Endodermal cell (in vitro differentiated cells): ENCODE results near the gene NAA10. TPM values are rescaled to one million over a fixed set of nuclear protein-coding genes. Genes with fewer than 3 reads are reported as not detected.

Source experiments
- DNase-seq: peaks from one replicate; pipeline ENCODE4 v3.0.0-alpha.2; 2017
- H3K27ac ChIP-seq: 2 replicates; pipeline ENCODE4 v1.5.1; 2013; ENCODE audit warnings: mild to moderate bottlenecking, low read depth, low read length, moderate library complexity
- H3K27me3 ChIP-seq: 2 replicates; pipeline ENCODE4 v1.6.1; 2013; ENCODE audit warnings: mild to moderate bottlenecking, low read length, moderate library complexity; ENCODE audit not compliant: insufficient read depth, control insufficient read depth, poor library complexity, severe bottlenecking
- H3K36me3 ChIP-seq: 2 replicates; pipeline ENCODE4 v1.7.0; 2013; ENCODE audit warnings: mild to moderate bottlenecking, low read length, moderate library complexity; ENCODE audit not compliant: control insufficient read depth, insufficient read depth
- H3K4me1 ChIP-seq: one replicate; pipeline ENCODE4 v1.7.0; 2013; ENCODE audit warnings: low read length; ENCODE audit not compliant: control insufficient read depth, insufficient read depth
- H3K4me3 ChIP-seq: 2 replicates; pipeline ENCODE4 v1.5.1; 2013; ENCODE audit warnings: mild to moderate bottlenecking, low read length, moderate library complexity
- H3K9ac ChIP-seq: 2 replicates; pipeline ENCODE4 v1.6.1; 2013; ENCODE audit warnings: mild to moderate bottlenecking, low read length, moderate library complexity; ENCODE audit not compliant: poor library complexity, severe bottlenecking; ENCODE audit errors: extremely low read depth
- H3K9me3 ChIP-seq: 2 replicates; pipeline ENCODE4 v1.6.1; 2013; ENCODE audit warnings: mild to moderate bottlenecking, low read length, moderate library complexity; ENCODE audit not compliant: control insufficient read depth
- H3K27ac Mint-ChIP-seq: 2 replicates; pipeline ENCODE4 v1.8.0; 2020; ENCODE audit warnings: mixed read lengths
- H3K27me3 Mint-ChIP-seq: 2 replicates; pipeline ENCODE4 v1.8.0; 2021; ENCODE audit warnings: mild to moderate bottlenecking, mixed read lengths; ENCODE audit not compliant: insufficient read depth
- H3K36me3 Mint-ChIP-seq: 2 replicates; pipeline ENCODE4 v1.8.0; 2020; ENCODE audit warnings: low read depth, mixed read lengths
- H3K4me1 Mint-ChIP-seq: 2 replicates; pipeline ENCODE4 v1.8.0; 2020; ENCODE audit warnings: mixed read lengths
- H3K4me3 Mint-ChIP-seq: 2 replicates; pipeline ENCODE4 v1.8.0; 2020; ENCODE audit warnings: mild to moderate bottlenecking, moderate library complexity, mixed read lengths
- H3K9me3 Mint-ChIP-seq: 2 replicates; pipeline ENCODE4 v1.8.0; 2020; ENCODE audit warnings: mild to moderate bottlenecking, mixed read lengths
- CTCF ChIP-seq: fragments of 200-600 bp; sonication (generic); conservative IDR thresholded peaks from 2 replicates; pipeline ENCODE4 v1.5.0; 2021; ENCODE audit warnings: antibody characterized with exemption, mild to moderate bottlenecking
- WGBS, 2 experiments: methylation state at CpG; one replicate each; pipeline versions ENCODE4 v1.1.5 to v1.1.7; 2013; ENCODE audit warnings: missing lambda C conversion rate in 2 of 2, mixed read lengths in 1 of 2; ENCODE audit not compliant: insufficient coverage in 1 of 2, insufficient read length in 1 of 2; 5-methylcytosine and 5-hydroxymethylcytosine counted together
- total RNA-seq, 2 donors: library from RNA; stranded (reverse); fragmentation: NEBNext Ultra II Directional in 1 of 2; extraction: Animal tissue kit (Norgen Biotek cat#: 25700) in 1 of 2; gene quantifications; 2 replicates in 1 of 2; 3 replicates in 1 of 2; pipeline ENCODE4 v1.2.1, GENCODE V29; 2021

The NAA10 gene
- total RNA-seq, 2 donors from 2014 or later = 91.6 to 99.3 TPM

- TF ChIP-seq CTCF = no peak
- no peaks in the 10 kb centered on the region for H3K9me3 ChIP-seq
- DNase-seq = peak; percentile 43
- peak overlapping the region; percentile 89 for H3K4me3 ChIP-seq
- peaks cover 4% of the 10 kb centered on the region for H3K36me3 ChIP-seq
- Mint-ChIP-seq H3K4me1 (peaks cover 19% of the 10 kb centered on the region), H3K9me3 (no peaks in the 10 kb centered on the region), H3K4me3 (peak overlapping the region; percentile 96), H3K27me3 (no peaks in the 10 kb centered on the region), H3K27ac (peak overlapping the region; percentile 67), H3K36me3 (no peaks in the 10 kb centered on the region)
- H3K27ac ChIP-seq = peak overlapping the region; percentile 99
- WGBS, 2 experiments = 96 to 100% methylated on average over 4 to 14 of the region's 14 CpGs
- no peaks in the 10 kb centered on the region for H3K27me3 ChIP-seq
- no peak overlapping the region for H3K9ac ChIP-seq
- no peaks in the 10 kb centered on the region for H3K4me1 ChIP-seq
These were observed 39.3 kb upstream of the NAA10 start for GRCh38 chrX:153974003-153974725.

- Mint-ChIP-seq H3K36me3 (peaks cover under 1% of the 10 kb centered on the region), H3K4me3 (peak overlapping the region; percentile 96), H3K27ac (peak overlapping the region; percentile 96), H3K4me1 (peaks cover 22% of the 10 kb centered on the region), H3K9me3 (no peaks in the 10 kb centered on the region), H3K27me3 (no peaks in the 10 kb centered on the region)
- Histone ChIP-seq H3K9ac (peak overlapping the region; percentile 83), H3K36me3 (peaks cover 8% of the 10 kb centered on the region), H3K9me3 (no peaks in the 10 kb centered on the region), H3K4me1 (peaks cover 4% of the 10 kb centered on the region), H3K4me3 (peak overlapping the region; percentile 89), H3K27ac (peak overlapping the region; percentile 99), H3K27me3 (no peaks in the 10 kb centered on the region)
- TF ChIP-seq CTCF = no peak
- WGBS, 2 experiments = 61 to 92% methylated on average over 2 to 12 of the region's 20 CpGs
- peak; percentile 48 for DNase-seq
These were observed 38.5 kb upstream of the NAA10 start for GRCh38 chrX:153973127-153974002.

- Mint-ChIP-seq H3K27ac (peak within 1 kb of the TSS; percentile 100), H3K4me1 (peaks cover 30% of the 10 kb centered on the region), H3K27me3 (no peaks in the 10 kb centered on the region), H3K4me3 (peak within 1 kb of the TSS; percentile 96), H3K9me3 (no peaks in the 10 kb centered on the region), H3K36me3 (peaks cover 8% of the 10 kb centered on the region)
- peaks cover 13% of the 10 kb centered on the region for H3K36me3 ChIP-seq
- H3K9me3 ChIP-seq = no peaks in the 10 kb centered on the region
- DNase-seq = peak; percentile 93
- peaks cover 9% of the 10 kb centered on the region for H3K4me1 ChIP-seq
- no peaks in the 10 kb centered on the region for H3K27me3 ChIP-seq
- TF ChIP-seq CTCF = no peak
- H3K4me3 ChIP-seq = peak within 1 kb of the TSS; percentile 89
- peak within 1 kb of the TSS; percentile 99 for H3K9ac ChIP-seq
- peak within 1 kb of the TSS; percentile 99 for H3K27ac ChIP-seq
- 0% methylated on average over 3 to 83 of the region's 103 CpGs for WGBS, 2 experiments
These were observed 37.7 kb upstream of the NAA10 start, which contains the start of gene TMEM187 for GRCh38 chrX:153972368-153973126. TMEM187 (plus strand) TSS chrX:153972754; CDS start chrX:153982063, 9,309 bp downstream.
